Measurements from ENCODE around the gene MED13.
"Not testable (repeated sequence)": the region's sequence is repeated elsewhere in the genome, so short reads cannot be mapped to it uniquely, and the experiment has no call there.

The MED13 gene

GRCh38 chr17:61926826-61927207 is 138.3 kb downstream of the MED13 start:
- no peak for DNase-seq (ENCODE audit: extremely low read depth, insufficient read length)
- no peaks in the 10 kb centered on the region for H3K27me3 ChIP-seq (replicated peaks; ENCODE audit: control insufficient read depth, insufficient read depth, low read length)
- peak overlapping the region; percentile 87 for H3K4me3 ChIP-seq (replicated peaks; ENCODE audit: low read depth, low read length)
- TF ChIP-seq CTCF (IDR thresholded peaks at IDR 0.05; ENCODE audit: insufficient read depth, low read length, poor library complexity, severe bottlenecking): no peak
- H3K36me3 ChIP-seq (ENCODE audit: control insufficient read depth, insufficient read depth, low read length): no peaks in the 10 kb centered on the region; the same call in 1 of the 2 replicates

GRCh38 chr17:61915162-61915561 is 149.9 kb downstream of the MED13 start:
- H3K36me3 ChIP-seq (ENCODE audit: control insufficient read depth, insufficient read depth, low read length); H3K4me3 ChIP-seq (replicated peaks; ENCODE audit: low read depth, low read length); H3K27me3 ChIP-seq (replicated peaks; ENCODE audit: control insufficient read depth, insufficient read depth, low read length); DNase-seq (ENCODE audit: extremely low read depth, insufficient read length): not testable (repeated sequence)

GRCh38 chr17:61908292-61909037 is 156.6 kb downstream of the MED13 start:
- Histone ChIP-seq H3K4me3 (replicated peaks; ENCODE audit: low read depth, low read length) (no peak overlapping the region), H3K27me3 (replicated peaks; ENCODE audit: control insufficient read depth, insufficient read depth, low read length) (no peaks in the 10 kb centered on the region), H3K36me3 (ENCODE audit: control insufficient read depth, insufficient read depth, low read length) (peaks cover 3% of the 10 kb centered on the region)
- no peak for DNase-seq (ENCODE audit: extremely low read depth, insufficient read length)
- no peak for TF ChIP-seq CTCF (IDR thresholded peaks at IDR 0.05; ENCODE audit: insufficient read depth, low read length, poor library complexity, severe bottlenecking)

- Histone ChIP-seq H3K4me3 (replicated peaks; ENCODE audit: low read depth, low read length) (no peak overlapping the region), H3K27me3 (replicated peaks; ENCODE audit: control insufficient read depth, insufficient read depth, low read length) (no peaks in the 10 kb centered on the region), H3K36me3 (ENCODE audit: control insufficient read depth, insufficient read depth, low read length) (peaks cover 5% of the 10 kb centered on the region)
- DNase-seq (ENCODE audit: extremely low read depth, insufficient read length): no peak
- no peak for TF ChIP-seq CTCF (IDR thresholded peaks at IDR 0.05; ENCODE audit: insufficient read depth, low read length, poor library complexity, severe bottlenecking)
These were observed 157.7 kb downstream of the MED13 start for GRCh38 chr17:61907361-61907760.

- TF ChIP-seq CTCF (IDR thresholded peaks at IDR 0.05; ENCODE audit: insufficient read depth, low read length, poor library complexity, severe bottlenecking): no peak
These were observed 160.9 kb downstream of the MED13 start for GRCh38 chr17:61904094-61904710.

GRCh38 chr17:61903251-61903650 is 161.8 kb downstream of the MED13 start:
- peaks cover 3% of the 10 kb centered on the region for H3K36me3 ChIP-seq (ENCODE audit: control insufficient read depth, insufficient read depth, low read length)
- no peak for DNase-seq (ENCODE audit: extremely low read depth, insufficient read length)
- H3K27me3 ChIP-seq (replicated peaks; ENCODE audit: control insufficient read depth, insufficient read depth, low read length): no peaks in the 10 kb centered on the region
- H3K4me3 ChIP-seq (replicated peaks; ENCODE audit: low read depth, low read length): no peak overlapping the region
- no peak for TF ChIP-seq CTCF (IDR thresholded peaks at IDR 0.05; ENCODE audit: insufficient read depth, low read length, poor library complexity, severe bottlenecking)

More at GRCh38 chr17:61904094-61904710, 160.9 kb downstream of the MED13 start:
- Histone ChIP-seq H3K4me3 (replicated peaks; ENCODE audit: low read depth, low read length) (no peak overlapping the region), H3K36me3 (ENCODE audit: control insufficient read depth, insufficient read depth, low read length) (peaks cover 3% of the 10 kb centered on the region), H3K27me3 (replicated peaks; ENCODE audit: control insufficient read depth, insufficient read depth, low read length) (no peaks in the 10 kb centered on the region)
- DNase-seq (ENCODE audit: extremely low read depth, insufficient read length): peak; percentile 12
